NCI-H1092 treated with DMSO at 0.1 percent for 48 hours (cell line): ENCODE results near the gene LRRC8E.

ENCODE experiments used
- DNase-seq: peaks from one replicate; lab custom pipeline; 2025; lab: John Stamatoyannopoulos, UW

LRRC8E gene

GRCh38 chr19:7932276-7932929 lies 44.1 kb downstream of the LRRC8E start:
- no peak for DNase-seq

- no peak for DNase-seq
These were observed 44.6 kb downstream of the LRRC8E start for GRCh38 chr19:7932930-7933300.

GRCh38 chr19:7933411-7933810 lies 45.1 kb downstream of the LRRC8E start:
- no peak for DNase-seq

GRCh38 chr19:7933828-7934725 lies 45.8 kb downstream of the LRRC8E start:
- DNase-seq, result no peak

GRCh38 chr19:7934766-7935165 lies 46.5 kb downstream of the LRRC8E start:
- DNase-seq, result no peak

- no peak for DNase-seq
These were observed 52.5 kb downstream of the LRRC8E start for GRCh38 chr19:7940841-7941240.

- DNase-seq, result no peak
These were observed 53.7 kb downstream of the LRRC8E start for GRCh38 chr19:7941895-7942596.

GRCh38 chr19:7942981-7943443 lies 54.7 kb downstream of the LRRC8E start:
- peak; percentile 58 for DNase-seq

GRCh38 chr19:7943444-7944176 lies 55.3 kb downstream of the LRRC8E start, which contains the start of gene TIMM44:
TIMM44 (minus strand) TSS chr19:7943666; CDS start chr19:7943651, 15 bp downstream.
- DNase-seq, result peak; percentile 99

- peak; percentile 84 for DNase-seq
These were observed 56.0 kb downstream of the LRRC8E start for GRCh38 chr19:7944177-7944761.

GRCh38 chr19:7947939-7948338 lies 59.6 kb downstream of the LRRC8E start:
- DNase-seq, result no peak
